HL-60 (cell line): Measurements from ENCODE around the gene PLEKHG7.

Experiments used
- DNase-seq, 2 experiments: peaks; one replicate each; pipeline ENCODE4 v3.0.0-alpha.2; 2010 to 2020; ENCODE audit warnings: low read depth in 1 of 2, low spot score in 1 of 2
- H3K27ac ChIP-seq: fragments of 250-450 bp; sonication (Bioruptor Pico); replicated peaks from 2 replicates; pipeline ENCODE4 v1.5.1; 2020; ENCODE audit warnings: mild to moderate bottlenecking, moderate library complexity
- H3K27me3 ChIP-seq: fragments of 250-450 bp; sonication (Bioruptor Pico); 2 replicates; pipeline ENCODE4 v1.5.1; 2021; ENCODE audit warnings: mild to moderate bottlenecking, moderate library complexity; ENCODE audit not compliant: insufficient read depth, poor library complexity, severe bottlenecking
- H3K4me3 ChIP-seq: replicated peaks from 2 replicates; pipeline ENCODE4 v1.5.1; 2011; ENCODE audit warnings: mild to moderate bottlenecking, control low read depth, low read length; ENCODE audit not compliant: insufficient read depth
- GABPA ChIP-seq: IDR thresholded peaks from 2 replicates; pipeline ENCODE4 v1.6.1; 2012; ENCODE audit warnings: low read depth
- POLR2AphosphoS5 ChIP-seq: IDR thresholded peaks from 2 replicates; pipeline ENCODE4 v1.6.1; 2012; ENCODE audit warnings: low read depth
- SPI1 ChIP-seq: IDR thresholded peaks from 2 replicates; pipeline ENCODE4 v1.6.1; 2012; ENCODE audit warnings: low read depth, mild to moderate bottlenecking, borderline replicate concordance
- TF ChIP-seq, protein P1 (sequence below): IDR thresholded peaks from 2 replicates; pipeline ENCODE4 v1.6.1; 2012; ENCODE audit warnings: low read depth; ENCODE audit not compliant: insufficient replicate concordance
- TF ChIP-seq, protein P2 (sequence below): IDR thresholded peaks from one replicate; pipeline ENCODE4 v1.5.1; 2011; ENCODE audit warnings: low read length, control low read depth, inconsistent platforms; ENCODE audit not compliant: insufficient read depth

The PLEKHG7 gene

GRCh38 chr12:92690601-92691000 is 12.2 kb upstream of the PLEKHG7 start:
- H3K27ac ChIP-seq, result no peak overlapping the region
- DNase-seq, result no peak
- H3K4me3 ChIP-seq, result no peak overlapping the region
- H3K27me3 ChIP-seq, result no peaks in the 10 kb centered on the region
- TF ChIP-seq, protein P1, sequence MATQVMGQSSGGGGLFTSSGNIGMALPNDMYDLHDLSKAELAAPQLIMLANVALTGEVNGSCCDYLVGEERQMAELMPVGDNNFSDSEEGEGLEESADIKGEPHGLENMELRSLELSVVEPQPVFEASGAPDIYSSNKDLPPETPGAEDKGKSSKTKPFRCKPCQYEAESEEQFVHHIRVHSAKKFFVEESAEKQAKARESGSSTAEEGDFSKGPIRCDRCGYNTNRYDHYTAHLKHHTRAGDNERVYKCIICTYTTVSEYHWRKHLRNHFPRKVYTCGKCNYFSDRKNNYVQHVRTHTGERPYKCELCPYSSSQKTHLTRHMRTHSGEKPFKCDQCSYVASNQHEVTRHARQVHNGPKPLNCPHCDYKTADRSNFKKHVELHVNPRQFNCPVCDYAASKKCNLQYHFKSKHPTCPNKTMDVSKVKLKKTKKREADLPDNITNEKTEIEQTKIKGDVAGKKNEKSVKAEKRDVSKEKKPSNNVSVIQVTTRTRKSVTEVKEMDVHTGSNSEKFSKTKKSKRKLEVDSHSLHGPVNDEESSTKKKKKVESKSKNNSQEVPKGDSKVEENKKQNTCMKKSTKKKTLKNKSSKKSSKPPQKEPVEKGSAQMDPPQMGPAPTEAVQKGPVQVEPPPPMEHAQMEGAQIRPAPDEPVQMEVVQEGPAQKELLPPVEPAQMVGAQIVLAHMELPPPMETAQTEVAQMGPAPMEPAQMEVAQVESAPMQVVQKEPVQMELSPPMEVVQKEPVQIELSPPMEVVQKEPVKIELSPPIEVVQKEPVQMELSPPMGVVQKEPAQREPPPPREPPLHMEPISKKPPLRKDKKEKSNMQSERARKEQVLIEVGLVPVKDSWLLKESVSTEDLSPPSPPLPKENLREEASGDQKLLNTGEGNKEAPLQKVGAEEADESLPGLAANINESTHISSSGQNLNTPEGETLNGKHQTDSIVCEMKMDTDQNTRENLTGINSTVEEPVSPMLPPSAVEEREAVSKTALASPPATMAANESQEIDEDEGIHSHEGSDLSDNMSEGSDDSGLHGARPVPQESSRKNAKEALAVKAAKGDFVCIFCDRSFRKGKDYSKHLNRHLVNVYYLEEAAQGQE, result no peak
- TF ChIP-seq POLR2AphosphoS5 (no peak), SPI1 (no peak), GABPA (no peak)
- TF ChIP-seq, protein P2, sequence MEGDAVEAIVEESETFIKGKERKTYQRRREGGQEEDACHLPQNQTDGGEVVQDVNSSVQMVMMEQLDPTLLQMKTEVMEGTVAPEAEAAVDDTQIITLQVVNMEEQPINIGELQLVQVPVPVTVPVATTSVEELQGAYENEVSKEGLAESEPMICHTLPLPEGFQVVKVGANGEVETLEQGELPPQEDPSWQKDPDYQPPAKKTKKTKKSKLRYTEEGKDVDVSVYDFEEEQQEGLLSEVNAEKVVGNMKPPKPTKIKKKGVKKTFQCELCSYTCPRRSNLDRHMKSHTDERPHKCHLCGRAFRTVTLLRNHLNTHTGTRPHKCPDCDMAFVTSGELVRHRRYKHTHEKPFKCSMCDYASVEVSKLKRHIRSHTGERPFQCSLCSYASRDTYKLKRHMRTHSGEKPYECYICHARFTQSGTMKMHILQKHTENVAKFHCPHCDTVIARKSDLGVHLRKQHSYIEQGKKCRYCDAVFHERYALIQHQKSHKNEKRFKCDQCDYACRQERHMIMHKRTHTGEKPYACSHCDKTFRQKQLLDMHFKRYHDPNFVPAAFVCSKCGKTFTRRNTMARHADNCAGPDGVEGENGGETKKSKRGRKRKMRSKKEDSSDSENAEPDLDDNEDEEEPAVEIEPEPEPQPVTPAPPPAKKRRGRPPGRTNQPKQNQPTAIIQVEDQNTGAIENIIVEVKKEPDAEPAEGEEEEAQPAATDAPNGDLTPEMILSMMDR, result no peak

DNA sequence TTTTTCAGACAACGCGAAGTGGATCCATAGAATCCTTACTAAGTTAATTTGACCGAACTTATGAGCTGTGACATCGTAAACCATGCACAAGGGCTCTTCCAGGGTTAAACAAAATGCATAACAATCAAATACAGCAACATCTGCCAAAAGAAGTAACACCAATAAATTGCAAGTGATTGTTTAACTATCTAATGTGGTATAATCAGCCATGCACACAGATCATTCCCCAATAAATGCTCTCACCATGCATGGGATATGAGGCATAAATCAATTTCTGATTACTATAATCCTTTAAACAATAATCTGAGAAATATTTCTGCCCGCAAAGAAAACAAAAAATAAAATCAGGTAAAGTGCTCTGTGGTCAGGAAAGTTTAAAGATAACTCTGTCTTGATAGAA is 7.7 kb upstream of the PLEKHG7 start:
- TF ChIP-seq, protein P1, result no peak
- TF ChIP-seq POLR2AphosphoS5 (no peak), SPI1 (no peak), GABPA (no peak)
- TF ChIP-seq, protein P2, result no peak
- DNase-seq, result no peak
- Histone ChIP-seq H3K27ac (no peak overlapping the region), H3K27me3 (no peaks in the 10 kb centered on the region), H3K4me3 (no peak overlapping the region)

GRCh38 chr12:92695577-92695976 is 7.2 kb upstream of the PLEKHG7 start:
- H3K27me3 ChIP-seq, result no peaks in the 10 kb centered on the region
- DNase-seq, result no peak
- TF ChIP-seq POLR2AphosphoS5 (no peak), SPI1 (no peak), GABPA (no peak)
- TF ChIP-seq, protein P1, result no peak
- TF ChIP-seq, protein P2, result no peak

More at GRCh38 chr12:92695577-92695976, 7.2 kb upstream of the PLEKHG7 start:
- H3K27ac ChIP-seq, result no peak overlapping the region
- no peak overlapping the region for H3K4me3 ChIP-seq
